Neutrophil (primary cell): Measurements from ENCODE around the gene RFNG.

Experiments used
- H3K27ac ChIP-seq: fragments of 200-600 bp; sonication (generic); 2 replicates; pipeline ENCODE4 v1.5.1; 2016; ENCODE audit warnings: mild to moderate bottlenecking, moderate library complexity
- H3K27me3 ChIP-seq: fragments of 200-600 bp; sonication (generic); 2 replicates; pipeline ENCODE4 v1.6.0; 2016; ENCODE audit warnings: mild to moderate bottlenecking
- H3K36me3 ChIP-seq: fragments of 200-600 bp; sonication (generic); 2 replicates; pipeline ENCODE4 v1.5.1; 2017
- H3K4me1 ChIP-seq, 2 experiments: fragments of 200-600 bp in 1 of 2; sonication (generic) in 1 of 2; 1 replicate in 1 of 2; 2 replicates in 1 of 2; pipeline versions ENCODE4 v1.5.1 to v1.6.1; 2013 to 2016; ENCODE audit warnings: low read depth in 1 of 2, low read length in 1 of 2, mild to moderate bottlenecking in 1 of 2, moderate library complexity in 1 of 2; ENCODE audit not compliant: control insufficient read depth in 1 of 2, insufficient read depth in 1 of 2
- H3K4me3 ChIP-seq, 2 experiments: fragments of 200-600 bp in 1 of 2; sonication (generic) in 1 of 2; 1 replicate in 1 of 2; 2 replicates in 1 of 2; pipeline ENCODE4 v1.5.1; 2013 to 2016; ENCODE audit warnings: low read depth in 1 of 2, low read length in 1 of 2, mild to moderate bottlenecking in 1 of 2, moderate library complexity in 1 of 2
- H3K9me3 ChIP-seq: fragments of 200-600 bp; sonication (generic); 2 replicates; pipeline ENCODE4 v1.5.1; 2016
- CTCF ChIP-seq: fragments of 200-600 bp; sonication (generic); IDR thresholded peaks from 2 replicates; pipeline ENCODE4 v1.5.1; 2016; ENCODE audit warnings: antibody characterized with exemption

Gene RFNG

GRCh38 chr17:82013772-82014321 lies 37.8 kb downstream of the RFNG start:
- H3K36me3 ChIP-seq, result peaks cover 21% of the 10 kb centered on the region
- H3K4me3 ChIP-seq, result no peak overlapping the region
- H3K27me3 ChIP-seq, result no peaks in the 10 kb centered on the region
- no peak overlapping the region for H3K27ac ChIP-seq
- H3K9me3 ChIP-seq, result no peaks in the 10 kb centered on the region
- TF ChIP-seq CTCF, result no peak
- H3K4me1 ChIP-seq, result no peaks in the 10 kb centered on the region

- no peak overlapping the region for H3K27ac ChIP-seq
- H3K27me3 ChIP-seq, result no peaks in the 10 kb centered on the region
- TF ChIP-seq CTCF, result no peak
- no peaks in the 10 kb centered on the region for H3K4me1 ChIP-seq
- H3K9me3 ChIP-seq, result no peaks in the 10 kb centered on the region
- peaks cover 16% of the 10 kb centered on the region for H3K36me3 ChIP-seq
- no peak overlapping the region for H3K4me3 ChIP-seq
These were observed 38.3 kb downstream of the RFNG start for GRCh38 chr17:82013341-82013740.

DNA sequence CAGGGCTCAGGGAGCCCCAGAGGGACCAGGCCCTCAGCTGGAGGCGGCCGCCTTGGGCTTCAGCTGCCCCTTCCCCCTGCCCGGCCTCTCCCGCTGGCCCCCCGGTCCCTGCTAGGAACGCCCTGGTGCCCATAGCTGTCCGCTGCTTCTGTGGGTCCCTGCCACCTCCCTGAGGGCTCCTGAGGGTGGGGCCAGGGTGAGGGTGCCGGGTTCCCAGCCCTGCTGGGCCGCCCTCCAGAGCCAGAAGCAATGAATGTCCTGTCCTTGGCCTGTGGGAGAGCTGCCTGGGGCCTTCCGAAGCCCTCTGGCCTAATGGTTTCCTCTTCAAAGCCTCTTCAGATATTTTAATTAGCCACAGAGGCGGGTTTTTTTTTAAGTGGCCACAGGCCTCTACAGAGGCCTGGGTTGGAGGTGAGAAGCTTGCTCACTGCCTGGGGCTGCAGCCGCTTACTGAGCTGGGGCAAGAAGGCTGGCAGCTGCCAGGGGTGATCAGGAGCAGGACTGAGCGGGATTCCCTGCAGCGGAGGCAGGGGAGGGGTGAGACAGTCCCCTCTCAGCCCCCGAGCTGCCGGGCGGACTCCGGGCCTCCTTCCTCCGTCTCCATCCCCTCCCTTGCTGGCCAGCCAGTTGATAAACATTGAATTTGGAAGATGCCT lies 38.8 kb downstream of the RFNG start:
- no peak for TF ChIP-seq CTCF
- Histone ChIP-seq H3K4me3 (no peak overlapping the region), H3K4me1 (no peaks in the 10 kb centered on the region), H3K27ac (no peak overlapping the region), H3K9me3 (no peaks in the 10 kb centered on the region), H3K36me3 (peaks cover 12% of the 10 kb centered on the region), H3K27me3 (no peaks in the 10 kb centered on the region)

- Histone ChIP-seq H3K27me3 (no peaks in the 10 kb centered on the region), H3K4me1 (no peaks in the 10 kb centered on the region), H3K27ac (no peak overlapping the region), H3K4me3 (no peak overlapping the region), H3K36me3 (peaks cover 12% of the 10 kb centered on the region), H3K9me3 (no peaks in the 10 kb centered on the region)
- no peak for TF ChIP-seq CTCF
These were observed 39.4 kb downstream of the RFNG start for GRCh38 chr17:82012261-82012639.

GRCh38 chr17:82011617-82012187 lies 39.9 kb downstream of the RFNG start:
- no peak overlapping the region for H3K27ac ChIP-seq
- H3K4me1 ChIP-seq, result no peaks in the 10 kb centered on the region
- TF ChIP-seq CTCF, result no peak
- peaks cover 12% of the 10 kb centered on the region for H3K36me3 ChIP-seq
- no peak overlapping the region for H3K4me3 ChIP-seq
- no peaks in the 10 kb centered on the region for H3K27me3 ChIP-seq
- H3K9me3 ChIP-seq, result no peaks in the 10 kb centered on the region
